ENCODE data around the gene KLHL3. TPM values are rescaled to one million over a fixed set of nuclear protein-coding genes. Genes with fewer than 3 reads are reported as not detected.

The KLHL3 gene
- total RNA-seq, 4 donors from 2014 or later = 1.7 to 3.8 (median 3.1) TPM

- Histone ChIP-seq H3K27ac (no peak overlapping the region), H3K4me1 (peaks cover 0 to 19% (median 0%) of the 10 kb centered on the region in 3 donors), H3K4me3 (no peak overlapping the region), H3K9me3 (no peaks in the 10 kb centered on the region), H3K36me3 (no peaks in the 10 kb centered on the region), H3K27me3 (no peaks in the 10 kb centered on the region)
- TF ChIP-seq POLR2A (IDR thresholded peaks at IDR 0.05) = no peak
- TF ChIP-seq, protein P1, sequence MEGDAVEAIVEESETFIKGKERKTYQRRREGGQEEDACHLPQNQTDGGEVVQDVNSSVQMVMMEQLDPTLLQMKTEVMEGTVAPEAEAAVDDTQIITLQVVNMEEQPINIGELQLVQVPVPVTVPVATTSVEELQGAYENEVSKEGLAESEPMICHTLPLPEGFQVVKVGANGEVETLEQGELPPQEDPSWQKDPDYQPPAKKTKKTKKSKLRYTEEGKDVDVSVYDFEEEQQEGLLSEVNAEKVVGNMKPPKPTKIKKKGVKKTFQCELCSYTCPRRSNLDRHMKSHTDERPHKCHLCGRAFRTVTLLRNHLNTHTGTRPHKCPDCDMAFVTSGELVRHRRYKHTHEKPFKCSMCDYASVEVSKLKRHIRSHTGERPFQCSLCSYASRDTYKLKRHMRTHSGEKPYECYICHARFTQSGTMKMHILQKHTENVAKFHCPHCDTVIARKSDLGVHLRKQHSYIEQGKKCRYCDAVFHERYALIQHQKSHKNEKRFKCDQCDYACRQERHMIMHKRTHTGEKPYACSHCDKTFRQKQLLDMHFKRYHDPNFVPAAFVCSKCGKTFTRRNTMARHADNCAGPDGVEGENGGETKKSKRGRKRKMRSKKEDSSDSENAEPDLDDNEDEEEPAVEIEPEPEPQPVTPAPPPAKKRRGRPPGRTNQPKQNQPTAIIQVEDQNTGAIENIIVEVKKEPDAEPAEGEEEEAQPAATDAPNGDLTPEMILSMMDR (IDR thresholded peaks at IDR 0.05) = no peak
- intact Hi-C loops (cut with DNase I) = no loop called here
- DNase-seq = no peak
- 79 to 88% methylated on average over 3 of the region's 3 CpGs for WGBS, 2 donors
Observed at GRCh38 chr5:137761566-137761965, 25.7 kb upstream of the KLHL3 start.

- H3K27ac ChIP-seq = no peak overlapping the region
- H3K9me3 ChIP-seq = no peaks in the 10 kb centered on the region
- DNase-seq = no peak
- 69 to 77% methylated on average over 7 of the region's 7 CpGs for WGBS, 2 donors
- intact Hi-C loops (cut with DNase I) = no loop called here
- no peaks in the 10 kb centered on the region for H3K36me3 ChIP-seq
- TF ChIP-seq POLR2A (IDR thresholded peaks at IDR 0.05) = no peak
- TF ChIP-seq, protein P1 (IDR thresholded peaks at IDR 0.05) = no peak
- H3K4me3 ChIP-seq = no peak overlapping the region
- no peaks in the 10 kb centered on the region for H3K27me3 ChIP-seq
- H3K4me1 ChIP-seq = peaks cover 0 to 19% (median 0%) of the 10 kb centered on the region in 3 donors
Observed at GRCh38 chr5:137760719-137761516, 25.0 kb upstream of the KLHL3 start.

DNA sequence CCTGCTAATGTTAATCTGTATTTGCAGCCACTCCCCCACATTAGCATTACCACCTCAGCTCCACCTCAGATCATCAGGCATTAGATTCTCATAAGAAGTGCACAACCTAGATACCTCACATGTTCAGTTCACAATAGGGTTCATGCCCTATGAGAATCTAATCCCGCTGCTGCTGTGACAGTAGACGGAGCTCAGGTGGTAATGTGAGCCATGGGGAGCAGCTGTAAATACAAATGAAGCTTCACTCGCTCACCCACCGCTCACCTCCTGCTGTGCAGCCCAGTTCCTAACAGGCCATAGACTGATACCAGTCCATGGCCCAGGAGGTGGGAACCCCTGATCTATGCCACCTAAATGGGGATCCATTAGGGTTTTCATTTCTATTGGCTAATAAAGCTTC lies 24.4 kb upstream of the KLHL3 start:
- Histone ChIP-seq H3K27ac (no peak overlapping the region), H3K27me3 (no peaks in the 10 kb centered on the region), H3K4me3 (no peak overlapping the region), H3K9me3 (no peaks in the 10 kb centered on the region), H3K4me1 (peaks cover 0 to 21% (median under 1%) of the 10 kb centered on the region in 3 donors), H3K36me3 (no peaks in the 10 kb centered on the region)
- DNase-seq = no peak
- WGBS, 2 donors = 92 to 100% methylated on average over 2 of the region's 4 CpGs
- no peak for TF ChIP-seq POLR2A (IDR thresholded peaks at IDR 0.05)
- TF ChIP-seq, protein P1 (IDR thresholded peaks at IDR 0.05) = no peak
- intact Hi-C loops (cut with DNase I) = no loop called here

GRCh38 chr5:137758715-137759306 lies 22.9 kb upstream of the KLHL3 start:
- TF ChIP-seq POLR2A (IDR thresholded peaks at IDR 0.05) = no peak
- TF ChIP-seq, protein P1 (IDR thresholded peaks at IDR 0.05) = no peak
- intact Hi-C loops (cut with DNase I) = no loop called here
- Histone ChIP-seq H3K9me3 (no peaks in the 10 kb centered on the region), H3K36me3 (no peaks in the 10 kb centered on the region), H3K4me1 (peaks cover 0 to 25% (median 4%) of the 10 kb centered on the region in 3 donors), H3K4me3 (no peak overlapping the region), H3K27me3 (no peaks in the 10 kb centered on the region), H3K27ac (peak overlapping the region in 2 of 4 donors; percentile 40 to 51)
- DNase-seq = no peak
- WGBS, 2 donors = 56 to 65% methylated on average over 6 of the region's 6 CpGs

- no peak for DNase-seq
- no peak for TF ChIP-seq POLR2A (IDR thresholded peaks at IDR 0.05)
- TF ChIP-seq, protein P1 (IDR thresholded peaks at IDR 0.05) = no peak
- no peaks in the 10 kb centered on the region for H3K9me3 ChIP-seq
- 65 to 72% methylated on average over 4 of the region's 4 CpGs for WGBS, 2 donors
- peak overlapping the region in 2 of 4 donors; percentile 40 to 51 for H3K27ac ChIP-seq
- H3K36me3 ChIP-seq = no peaks in the 10 kb centered on the region
- intact Hi-C loops (cut with DNase I) = no loop called here
- H3K4me3 ChIP-seq = no peak overlapping the region
- H3K27me3 ChIP-seq = no peaks in the 10 kb centered on the region
- peaks cover 0 to 25% (median 4%) of the 10 kb centered on the region in 3 donors for H3K4me1 ChIP-seq
Observed at GRCh38 chr5:137758121-137758520, 22.2 kb upstream of the KLHL3 start.

All from esophagus squamous epithelium (tissue), 5 donors.